ENCODE data around the gene EXOC1. TPM values are rescaled to one million over a fixed set of nuclear protein-coding genes. Genes with fewer than 3 reads are reported as not detected.

Gene EXOC1
- total and polyA plus RNA-seq, 12 donors, result 13.1 to 26.3 (median 21.5) TPM

DNA sequence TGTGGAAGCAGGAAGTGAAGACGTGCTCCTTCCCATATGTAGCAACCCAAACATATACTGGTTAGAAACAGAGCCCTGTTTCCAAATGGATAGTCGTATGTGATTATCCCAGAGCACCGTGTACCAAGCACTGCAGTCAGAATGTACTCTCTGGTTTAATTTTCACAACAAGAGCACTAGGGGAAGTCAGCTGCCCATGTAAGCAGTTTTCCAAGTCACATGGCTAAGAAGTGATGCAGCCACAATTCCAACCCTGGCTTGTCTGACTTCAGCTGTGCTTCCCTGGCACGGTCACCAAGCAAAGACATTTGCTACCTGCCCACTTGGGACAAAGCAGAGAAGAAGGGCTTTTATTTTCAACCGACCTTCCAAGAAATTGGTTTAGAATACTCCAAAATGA is 67.1 kb downstream of the EXOC1 start:
- DNase-seq (no peak), ATAC-seq (peak in 2 of 8 donors; percentile 47 to 65)
- H3K9me3 ChIP-seq, result peaks cover 0 to 4% (median 0%) of the 10 kb centered on the region in 11 donors
- WGBS, 2 donors, result 61 to 73% methylated on average over 5 of the region's 5 CpGs
- H3K4me1 ChIP-seq, result no peaks in the 10 kb centered on the region
- peaks cover 0 to 3% (median 0%) of the 10 kb centered on the region in 9 donors for H3K36me3 ChIP-seq
- peak overlapping the region in 1 of 10 donors; percentile 49 for H3K27ac ChIP-seq
- intact Hi-C loops (cut with DNase I), result no loop called here
- TF ChIP-seq, protein P1, sequence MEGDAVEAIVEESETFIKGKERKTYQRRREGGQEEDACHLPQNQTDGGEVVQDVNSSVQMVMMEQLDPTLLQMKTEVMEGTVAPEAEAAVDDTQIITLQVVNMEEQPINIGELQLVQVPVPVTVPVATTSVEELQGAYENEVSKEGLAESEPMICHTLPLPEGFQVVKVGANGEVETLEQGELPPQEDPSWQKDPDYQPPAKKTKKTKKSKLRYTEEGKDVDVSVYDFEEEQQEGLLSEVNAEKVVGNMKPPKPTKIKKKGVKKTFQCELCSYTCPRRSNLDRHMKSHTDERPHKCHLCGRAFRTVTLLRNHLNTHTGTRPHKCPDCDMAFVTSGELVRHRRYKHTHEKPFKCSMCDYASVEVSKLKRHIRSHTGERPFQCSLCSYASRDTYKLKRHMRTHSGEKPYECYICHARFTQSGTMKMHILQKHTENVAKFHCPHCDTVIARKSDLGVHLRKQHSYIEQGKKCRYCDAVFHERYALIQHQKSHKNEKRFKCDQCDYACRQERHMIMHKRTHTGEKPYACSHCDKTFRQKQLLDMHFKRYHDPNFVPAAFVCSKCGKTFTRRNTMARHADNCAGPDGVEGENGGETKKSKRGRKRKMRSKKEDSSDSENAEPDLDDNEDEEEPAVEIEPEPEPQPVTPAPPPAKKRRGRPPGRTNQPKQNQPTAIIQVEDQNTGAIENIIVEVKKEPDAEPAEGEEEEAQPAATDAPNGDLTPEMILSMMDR (IDR thresholded peaks at IDR 0.05), result no peak
- H3K4me3 ChIP-seq, result no peak overlapping the region
- no peaks in the 10 kb centered on the region for H3K27me3 ChIP-seq

- Histone ChIP-seq H3K9me3 (peaks cover 0 to 4% (median 0%) of the 10 kb centered on the region in 11 donors), H3K27me3 (no peaks in the 10 kb centered on the region), H3K27ac (peak overlapping the region in 1 of 10 donors; percentile 49), H3K4me1 (no peaks in the 10 kb centered on the region), H3K36me3 (peaks cover 0 to 3% (median 0%) of the 10 kb centered on the region in 9 donors), H3K4me3 (no peak overlapping the region)
- TF ChIP-seq, protein P1 (IDR thresholded peaks at IDR 0.05), result no peak
- no peak for ATAC-seq
- intact Hi-C loops (cut with DNase I), result no loop called here
- 87 to 91% methylated on average over 3 of the region's 3 CpGs for WGBS, 2 donors
- no peak for DNase-seq
These were observed 67.6 kb downstream of the EXOC1 start for GRCh38 chr4:55921093-55921492.

DNA sequence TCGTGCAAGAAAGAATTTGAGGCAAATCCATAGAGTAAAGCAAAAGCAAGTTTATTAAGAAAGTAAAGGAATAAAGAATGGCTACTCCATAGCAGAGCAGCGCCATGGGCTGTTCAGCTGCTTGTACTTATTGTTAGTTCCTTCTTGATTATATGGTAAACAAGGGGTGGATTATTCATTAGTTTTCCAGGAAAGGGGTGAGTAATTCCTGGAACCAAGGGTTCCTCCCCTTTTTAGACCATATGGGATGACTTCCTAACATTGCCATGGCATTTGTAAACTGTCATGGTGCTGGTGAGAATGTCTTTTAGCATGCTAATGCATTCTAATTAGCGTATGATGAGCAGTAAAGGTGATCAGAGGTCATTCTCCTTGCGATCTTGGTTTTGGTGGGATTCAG is 71.8 kb downstream of the EXOC1 start:
- intact Hi-C loops (cut with DNase I), result no loop called here
- DNase-seq, result no peak
- Histone ChIP-seq H3K4me3 (no peak overlapping the region), H3K27ac (no peak overlapping the region), H3K9me3 (peaks cover 0 to 14% (median 0%) of the 10 kb centered on the region in 11 donors), H3K4me1 (peaks cover 0 to 8% (median 0%) of the 10 kb centered on the region in 9 donors), H3K27me3 (no peaks in the 10 kb centered on the region), H3K36me3 (no peaks in the 10 kb centered on the region)
- WGBS, 2 donors, result 78 to 89% methylated on average over 4 of the region's 4 CpGs
- no peak for ATAC-seq
- TF ChIP-seq, protein P1 (IDR thresholded peaks at IDR 0.05), result no peak

DNA sequence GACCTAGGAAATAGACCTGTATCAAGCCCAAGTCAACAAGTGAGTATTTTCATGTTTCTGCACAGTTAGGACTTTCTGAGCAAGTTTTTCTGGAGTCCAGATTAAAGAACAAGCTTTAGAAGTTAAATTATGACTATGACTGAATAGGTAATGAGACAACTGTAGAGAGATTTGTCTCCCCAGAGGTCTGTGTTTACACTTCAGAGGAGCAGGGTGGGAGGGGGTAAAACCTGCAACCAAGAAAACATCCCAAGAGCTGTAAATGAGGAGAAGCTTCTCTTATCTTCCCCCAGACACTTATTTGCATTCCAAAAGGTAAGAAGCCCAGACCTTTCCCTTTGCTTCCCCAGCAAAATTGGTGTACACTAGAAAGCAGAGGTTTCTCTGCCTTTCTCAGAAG is 73.2 kb downstream of the EXOC1 start:
- H3K9me3 ChIP-seq, result peaks cover 0 to 19% (median 0%) of the 10 kb centered on the region in 11 donors
- ATAC-seq, result no peak
- no peak for DNase-seq
- no peak overlapping the region for H3K27ac ChIP-seq
- H3K36me3 ChIP-seq, result no peaks in the 10 kb centered on the region
- peaks cover 0 to 8% (median 0%) of the 10 kb centered on the region in 9 donors for H3K4me1 ChIP-seq
- TF ChIP-seq, protein P1 (IDR thresholded peaks at IDR 0.05), result no peak
- no peaks in the 10 kb centered on the region for H3K27me3 ChIP-seq
- no peak overlapping the region for H3K4me3 ChIP-seq
- intact Hi-C loops (cut with DNase I), result no loop called here

Data from heart right ventricle (tissue), 16 donors.